Muscle layer of colon (tissue), 2 donors: Measurements from ENCODE around the gene PIWIL4.

Source experiments
- H3K27ac ChIP-seq: one replicate; pipeline ENCODE4 v1.7.0; 2013; ENCODE audit warnings: low read depth, mild to moderate bottlenecking, low read length, moderate library complexity
- H3K27me3 ChIP-seq, 2 donors: one replicate each; pipeline ENCODE4 v1.7.0; 2013; ENCODE audit warnings: low read length in 2 of 2, mild to moderate bottlenecking in 2 of 2; ENCODE audit not compliant: insufficient read depth in 2 of 2, control insufficient read depth in 1 of 2
- H3K36me3 ChIP-seq: one replicate; pipeline ENCODE4 v1.7.0; 2013; ENCODE audit warnings: mild to moderate bottlenecking, low read length; ENCODE audit not compliant: insufficient read depth
- H3K4me1 ChIP-seq: one replicate; pipeline ENCODE4 v1.7.0; 2013; ENCODE audit warnings: mild to moderate bottlenecking, low read length; ENCODE audit not compliant: insufficient read depth
- H3K4me3 ChIP-seq, 2 donors: one replicate each; pipeline ENCODE4 v1.7.0; 2013; ENCODE audit warnings: low read length in 2 of 2, low read depth in 1 of 2, mild to moderate bottlenecking in 1 of 2, moderate library complexity in 1 of 2
- H3K9ac ChIP-seq: one replicate; pipeline ENCODE4 v1.7.0; 2013; ENCODE audit warnings: low read length
- H3K9me3 ChIP-seq: one replicate; pipeline ENCODE4 v1.7.0; 2013; ENCODE audit warnings: mild to moderate bottlenecking, low read length
- donor health status: abdominal sarcoma.
- donor health status: Adenocarcinoma of cecum.

PIWIL4 gene

DNA sequence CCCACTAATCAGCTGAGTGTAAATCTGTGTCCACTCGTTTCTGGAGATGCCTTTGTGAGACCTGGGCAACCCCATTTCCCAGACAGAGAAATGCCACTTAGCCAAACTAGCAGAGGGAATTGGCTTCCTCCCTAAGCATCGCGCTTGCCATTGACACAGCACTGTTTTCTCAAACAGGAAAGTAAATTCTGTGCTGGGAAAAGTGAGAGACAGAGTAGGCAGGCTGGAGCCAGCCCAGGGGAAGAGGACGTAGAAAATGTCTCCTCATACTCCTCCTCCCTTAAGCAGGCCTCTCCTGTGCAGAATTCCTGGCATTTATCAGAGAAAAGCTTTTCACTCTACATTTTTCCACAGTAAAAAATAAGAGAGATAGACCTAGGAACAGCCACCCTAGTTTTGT lies 101.9 kb downstream of the PIWIL4 start:
- peaks cover 11% of the 10 kb centered on the region for H3K4me1 ChIP-seq
- H3K27ac ChIP-seq, result no peak overlapping the region
- H3K9ac ChIP-seq, result no peak overlapping the region
- no peaks in the 10 kb centered on the region for H3K27me3 ChIP-seq
- H3K4me3 ChIP-seq, result no peak overlapping the region
- H3K9me3 ChIP-seq, result no peaks in the 10 kb centered on the region
- no peaks in the 10 kb centered on the region for H3K36me3 ChIP-seq
